ENCODE measurements around the gene FEZ2. TPM values are rescaled to one million over a fixed set of nuclear protein-coding genes. Genes with fewer than 3 reads are reported as not detected.

FEZ2 gene
- total and polyA plus RNA-seq, 2 of the 8 experiments (the other 6 are each of a cell fraction or from before 2014, with no cell fraction given), result 7.5 to 16.4 TPM

GRCh38 chr2:36507408-36507812, 90.6 kb downstream of the FEZ2 start (continued):
- peak; percentile 69 for TF ChIP-seq CHD7 (IDR thresholded peaks at IDR 0.05; ENCODE audit: insufficient replicate concordance, low read length)
- TF ChIP-seq YY1 (IDR thresholded peaks at IDR 0.05; ENCODE audit: low read depth, low read length), result peak; percentile 61
- TF ChIP-seq RAD21 (IDR thresholded peaks at IDR 0.05 in 1 of 2, conservative IDR thresholded peaks at IDR 0.05 in 1 of 2; ENCODE audit: low read depth in 2 of 2, low read length in 2 of 2), result peak; percentile 93 to 94
- TF ChIP-seq CTCF (IDR thresholded peaks at IDR 0.05; ENCODE audit: control extremely low read depth in 1 of 3, insufficient read depth in 1 of 3, low read depth in 1 of 3, low read length in 3 of 3), result peak; percentile 47 to 94 (median 81)
- TF ChIP-seq ATF3 (IDR thresholded peaks at IDR 0.05; ENCODE audit: insufficient read depth, low read depth, low read length), result no peak
- TF ChIP-seq TEAD4 (IDR thresholded peaks at IDR 0.05; ENCODE audit: low read depth, low read length), result 0 out of 2 replicates have a peak, but pooled peaks have one; percentile 17
